ENCODE measurements around the gene BCL2L12.

Gene BCL2L12

DNA sequence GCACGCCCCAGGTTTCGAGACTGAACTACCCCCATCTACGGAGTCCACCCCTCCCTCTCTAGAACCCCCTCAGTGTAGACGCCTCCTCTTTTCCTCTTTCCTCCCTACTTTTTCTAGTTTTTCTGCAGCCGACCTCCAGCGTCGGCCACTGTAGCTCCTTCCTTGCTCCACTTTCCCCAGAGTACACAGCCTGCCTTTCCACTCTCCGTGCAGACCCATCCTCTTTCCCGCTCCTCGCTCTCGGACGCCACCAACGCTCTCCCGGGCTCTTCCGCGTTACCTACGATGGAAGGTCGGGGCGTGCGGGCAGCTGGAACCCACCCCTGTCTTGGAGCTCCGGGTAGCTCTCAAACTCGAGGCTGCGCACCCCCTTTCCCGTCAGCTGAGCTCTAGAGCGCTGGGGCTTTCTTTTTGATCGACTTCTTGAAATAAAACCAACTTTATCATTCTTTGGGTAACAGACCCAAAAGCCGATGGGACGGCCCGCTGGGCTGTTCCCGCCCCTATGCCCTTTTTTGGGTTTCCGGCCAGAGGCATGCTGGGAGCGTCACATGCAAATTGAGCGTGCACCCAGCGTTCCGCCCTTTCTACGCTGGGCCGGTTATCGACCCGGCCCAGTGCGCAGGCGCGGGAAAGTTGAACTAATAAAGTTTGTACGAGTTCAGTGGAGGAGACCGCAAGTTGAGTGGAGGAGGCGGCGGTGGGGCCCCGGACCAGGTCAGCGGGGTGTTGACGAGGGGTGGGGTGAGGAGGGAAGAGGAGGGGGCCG is at the start of gene BCL2L12, which contains the start of gene IRF3 (continued):
- TF ChIP-seq ZNF843 (tag by site-specific recombination; IDR thresholded peaks at IDR 0.05) = peak; percentile 39; the same call in 1 of the 2 replicates
- TF ChIP-seq ZNF146 (tag by site-specific recombination; IDR thresholded peaks at IDR 0.05) = no peak
- no peak; the same call in 1 of the 2 replicates for TF ChIP-seq KLF16 (tag by site-specific recombination; IDR thresholded peaks at IDR 0.05)
- no peak for TF ChIP-seq YY1 (tag by site-specific recombination; IDR thresholded peaks at IDR 0.05)
- TF ChIP-seq ZNF350 (tag by site-specific recombination; IDR thresholded peaks at IDR 0.05) = no peak
- TF ChIP-seq YY2 (tag by site-specific recombination; IDR thresholded peaks at IDR 0.05) = no peak
- TF ChIP-seq KLF1 (tag by site-specific recombination; IDR thresholded peaks at IDR 0.05) = peak; percentile 73
- TF ChIP-seq ZNF791 (tag by site-specific recombination; IDR thresholded peaks at IDR 0.05) = no peak
- TF ChIP-seq, protein P1, sequence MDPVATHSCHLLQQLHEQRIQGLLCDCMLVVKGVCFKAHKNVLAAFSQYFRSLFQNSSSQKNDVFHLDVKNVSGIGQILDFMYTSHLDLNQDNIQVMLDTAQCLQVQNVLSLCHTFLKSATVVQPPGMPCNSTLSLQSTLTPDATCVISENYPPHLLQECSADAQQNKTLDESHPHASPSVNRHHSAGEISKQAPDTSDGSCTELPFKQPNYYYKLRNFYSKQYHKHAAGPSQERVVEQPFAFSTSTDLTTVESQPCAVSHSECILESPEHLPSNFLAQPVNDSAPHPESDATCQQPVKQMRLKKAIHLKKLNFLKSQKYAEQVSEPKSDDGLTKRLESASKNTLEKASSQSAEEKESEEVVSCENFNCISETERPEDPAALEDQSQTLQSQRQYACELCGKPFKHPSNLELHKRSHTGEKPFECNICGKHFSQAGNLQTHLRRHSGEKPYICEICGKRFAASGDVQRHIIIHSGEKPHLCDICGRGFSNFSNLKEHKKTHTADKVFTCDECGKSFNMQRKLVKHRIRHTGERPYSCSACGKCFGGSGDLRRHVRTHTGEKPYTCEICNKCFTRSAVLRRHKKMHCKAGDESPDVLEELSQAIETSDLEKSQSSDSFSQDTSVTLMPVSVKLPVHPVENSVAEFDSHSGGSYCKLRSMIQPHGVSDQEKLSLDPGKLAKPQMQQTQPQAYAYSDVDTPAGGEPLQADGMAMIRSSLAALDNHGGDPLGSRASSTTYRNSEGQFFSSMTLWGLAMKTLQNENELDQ (tag by site-specific recombination; IDR thresholded peaks at IDR 0.05; ENCODE audit: low read depth) = no peak
- peak; percentile 91 for TF ChIP-seq ZBTB20 (tag by site-specific recombination; IDR thresholded peaks at IDR 0.05)
- TF ChIP-seq ZNF248 (tag by site-specific recombination; IDR thresholded peaks at IDR 0.05) = no peak
- 0 out of 2 replicates have a peak, but pooled peaks have one; percentile 15 for TF ChIP-seq KLF7 (tag by site-specific recombination; IDR thresholded peaks at IDR 0.05; ENCODE audit: borderline replicate concordance)
- peak; percentile 80 for TF ChIP-seq GLIS2 (tag by site-specific recombination; IDR thresholded peaks at IDR 0.05)
- TF ChIP-seq ZNF830 (tag by site-specific recombination; IDR thresholded peaks at IDR 0.05; ENCODE audit: low read depth) = no peak
- no peak for TF ChIP-seq ZNF292 (tag by site-specific recombination; IDR thresholded peaks at IDR 0.05; ENCODE audit: borderline replicate concordance, low read depth)
- peak; percentile 72 for TF ChIP-seq ZNF600 (tag by site-specific recombination; IDR thresholded peaks at IDR 0.05)
- no peak for TF ChIP-seq ZNF416 (tag by site-specific recombination; IDR thresholded peaks at IDR 0.05)
- TF ChIP-seq, protein P2, sequence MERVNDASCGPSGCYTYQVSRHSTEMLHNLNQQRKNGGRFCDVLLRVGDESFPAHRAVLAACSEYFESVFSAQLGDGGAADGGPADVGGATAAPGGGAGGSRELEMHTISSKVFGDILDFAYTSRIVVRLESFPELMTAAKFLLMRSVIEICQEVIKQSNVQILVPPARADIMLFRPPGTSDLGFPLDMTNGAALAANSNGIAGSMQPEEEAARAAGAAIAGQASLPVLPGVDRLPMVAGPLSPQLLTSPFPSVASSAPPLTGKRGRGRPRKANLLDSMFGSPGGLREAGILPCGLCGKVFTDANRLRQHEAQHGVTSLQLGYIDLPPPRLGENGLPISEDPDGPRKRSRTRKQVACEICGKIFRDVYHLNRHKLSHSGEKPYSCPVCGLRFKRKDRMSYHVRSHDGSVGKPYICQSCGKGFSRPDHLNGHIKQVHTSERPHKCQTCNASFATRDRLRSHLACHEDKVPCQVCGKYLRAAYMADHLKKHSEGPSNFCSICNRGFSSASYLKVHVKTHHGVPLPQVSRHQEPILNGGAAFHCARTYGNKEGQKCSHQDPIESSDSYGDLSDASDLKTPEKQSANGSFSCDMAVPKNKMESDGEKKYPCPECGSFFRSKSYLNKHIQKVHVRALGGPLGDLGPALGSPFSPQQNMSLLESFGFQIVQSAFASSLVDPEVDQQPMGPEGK (tag by site-specific recombination; IDR thresholded peaks at IDR 0.05) = peak; percentile 83
- TF ChIP-seq ZFHX2 (tag by site-specific recombination; conservative IDR thresholded peaks at IDR 0.05) = peak; percentile 53
- TF ChIP-seq ZNF394 (tag by site-specific recombination; IDR thresholded peaks at IDR 0.05; ENCODE audit: borderline replicate concordance) = no peak; the same call in 1 of the 2 replicates
- TF ChIP-seq, protein P3, sequence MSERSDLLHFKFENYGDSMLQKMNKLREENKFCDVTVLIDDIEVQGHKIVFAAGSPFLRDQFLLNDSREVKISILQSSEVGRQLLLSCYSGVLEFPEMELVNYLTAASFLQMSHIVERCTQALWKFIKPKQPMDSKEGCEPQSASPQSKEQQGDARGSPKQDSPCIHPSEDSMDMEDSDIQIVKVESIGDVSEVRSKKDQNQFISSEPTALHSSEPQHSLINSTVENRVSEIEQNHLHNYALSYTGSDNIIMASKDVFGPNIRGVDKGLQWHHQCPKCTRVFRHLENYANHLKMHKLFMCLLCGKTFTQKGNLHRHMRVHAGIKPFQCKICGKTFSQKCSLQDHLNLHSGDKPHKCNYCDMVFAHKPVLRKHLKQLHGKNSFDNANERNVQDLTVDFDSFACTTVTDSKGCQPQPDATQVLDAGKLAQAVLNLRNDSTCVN (tag by site-specific recombination; optimal IDR thresholded peaks at IDR 0.05) = peak; percentile 56
- TF ChIP-seq, protein P4, sequence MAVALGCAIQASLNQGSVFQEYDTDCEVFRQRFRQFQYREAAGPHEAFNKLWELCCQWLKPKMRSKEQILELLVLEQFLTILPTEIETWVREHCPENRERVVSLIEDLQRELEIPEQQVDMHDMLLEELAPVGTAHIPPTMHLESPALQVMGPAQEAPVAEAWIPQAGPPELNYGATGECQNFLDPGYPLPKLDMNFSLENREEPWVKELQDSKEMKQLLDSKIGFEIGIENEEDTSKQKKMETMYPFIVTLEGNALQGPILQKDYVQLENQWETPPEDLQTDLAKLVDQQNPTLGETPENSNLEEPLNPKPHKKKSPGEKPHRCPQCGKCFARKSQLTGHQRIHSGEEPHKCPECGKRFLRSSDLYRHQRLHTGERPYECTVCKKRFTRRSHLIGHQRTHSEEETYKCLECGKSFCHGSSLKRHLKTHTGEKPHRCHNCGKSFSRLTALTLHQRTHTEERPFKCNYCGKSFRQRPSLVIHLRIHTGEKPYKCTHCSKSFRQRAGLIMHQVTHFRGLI (tag by site-specific recombination; IDR thresholded peaks at IDR 0.05) = no peak
- no peak for TF ChIP-seq ZSCAN30 (tag by site-specific recombination; IDR thresholded peaks at IDR 0.05)
- no peak for TF ChIP-seq ZNF621 (tag by site-specific recombination; IDR thresholded peaks at IDR 0.05)
- TF ChIP-seq ZNF514 (tag by site-specific recombination; IDR thresholded peaks at IDR 0.05) = no peak
- TF ChIP-seq REPIN1 (tag by site-specific recombination; IDR thresholded peaks at IDR 0.05; ENCODE audit: low read depth) = no peak
- no peak for TF ChIP-seq KLF10 (tag by site-specific recombination; IDR thresholded peaks at IDR 0.05)
- TF ChIP-seq IKZF3 (tag by site-specific recombination; IDR thresholded peaks at IDR 0.05) = peak; percentile 68
- TF ChIP-seq, protein P5, sequence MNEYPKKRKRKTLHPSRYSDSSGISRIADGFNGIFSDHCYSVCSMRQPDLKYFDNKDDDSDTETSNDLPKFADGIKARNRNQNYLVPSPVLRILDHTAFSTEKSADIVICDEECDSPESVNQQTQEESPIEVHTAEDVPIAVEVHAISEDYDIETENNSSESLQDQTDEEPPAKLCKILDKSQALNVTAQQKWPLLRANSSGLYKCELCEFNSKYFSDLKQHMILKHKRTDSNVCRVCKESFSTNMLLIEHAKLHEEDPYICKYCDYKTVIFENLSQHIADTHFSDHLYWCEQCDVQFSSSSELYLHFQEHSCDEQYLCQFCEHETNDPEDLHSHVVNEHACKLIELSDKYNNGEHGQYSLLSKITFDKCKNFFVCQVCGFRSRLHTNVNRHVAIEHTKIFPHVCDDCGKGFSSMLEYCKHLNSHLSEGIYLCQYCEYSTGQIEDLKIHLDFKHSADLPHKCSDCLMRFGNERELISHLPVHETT (tag by site-specific recombination; IDR thresholded peaks at IDR 0.05) = no peak
